HG03064 (cell line): ENCODE data around the gene STIP1.

ENCODE experiments used
- ATAC-seq: cut with Tn5 transposase; IDR thresholded peaks from one replicate; pipeline ENCODE4 v1.9.1; 2021; ENCODE audit warnings: low read depth; ENCODE audit not compliant: unreplicated experiment

Gene STIP1

DNA sequence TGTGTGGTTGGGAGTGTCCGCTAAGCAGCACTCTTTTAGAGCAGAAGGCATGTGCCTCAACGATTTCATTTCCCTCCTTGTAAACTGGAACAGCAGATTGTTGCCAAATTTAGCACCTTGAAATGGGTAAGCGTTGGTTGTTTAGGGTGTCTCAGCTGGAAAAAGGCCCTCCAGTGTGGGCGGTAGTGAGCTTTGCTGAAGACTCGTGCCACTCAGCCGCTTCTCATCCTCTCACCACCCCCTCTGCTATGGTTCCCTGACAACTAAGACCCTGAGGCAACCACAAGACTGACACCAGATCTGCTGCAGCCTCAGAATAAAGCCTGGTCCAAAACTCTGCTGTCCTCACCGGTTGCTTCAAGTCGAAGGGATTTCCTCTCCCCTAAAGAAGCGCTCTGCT, 10.7 kb downstream of the STIP1 start:
- ATAC-seq, result no peak

DNA sequence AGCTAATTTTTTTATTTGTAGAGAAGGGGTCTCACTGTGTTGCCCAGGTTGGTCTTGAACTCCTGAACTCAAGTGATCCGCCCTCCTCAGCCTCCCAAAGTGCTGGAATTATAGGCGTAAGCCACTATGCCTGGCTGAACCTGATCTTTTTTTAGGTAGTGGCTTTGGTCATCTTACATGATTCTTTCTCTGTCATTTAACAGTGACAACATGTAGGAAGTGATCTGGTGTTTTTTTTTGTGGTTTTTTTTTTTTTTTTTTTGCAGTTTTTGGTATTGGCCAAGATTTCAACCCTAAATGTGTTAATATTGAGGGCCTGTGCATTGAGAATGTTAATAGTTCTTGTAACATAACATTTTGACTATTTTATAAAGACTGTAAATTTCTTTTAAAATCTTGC, 12.5 kb downstream of the STIP1 start:
- ATAC-seq, result no peak

- ATAC-seq, result no peak
These were observed 15.6 kb downstream of the STIP1 start for GRCh38 chr11:64201543-64201942.

GRCh38 chr11:64202992-64203391, 17.0 kb downstream of the STIP1 start:
- no peak for ATAC-seq

GRCh38 chr11:64203421-64204079, 17.6 kb downstream of the STIP1 start:
- ATAC-seq, result no peak

GRCh38 chr11:64204080-64204440, 18.1 kb downstream of the STIP1 start:
- ATAC-seq, result no peak

GRCh38 chr11:64204464-64204989, 18.6 kb downstream of the STIP1 start:
- no peak for ATAC-seq

DNA sequence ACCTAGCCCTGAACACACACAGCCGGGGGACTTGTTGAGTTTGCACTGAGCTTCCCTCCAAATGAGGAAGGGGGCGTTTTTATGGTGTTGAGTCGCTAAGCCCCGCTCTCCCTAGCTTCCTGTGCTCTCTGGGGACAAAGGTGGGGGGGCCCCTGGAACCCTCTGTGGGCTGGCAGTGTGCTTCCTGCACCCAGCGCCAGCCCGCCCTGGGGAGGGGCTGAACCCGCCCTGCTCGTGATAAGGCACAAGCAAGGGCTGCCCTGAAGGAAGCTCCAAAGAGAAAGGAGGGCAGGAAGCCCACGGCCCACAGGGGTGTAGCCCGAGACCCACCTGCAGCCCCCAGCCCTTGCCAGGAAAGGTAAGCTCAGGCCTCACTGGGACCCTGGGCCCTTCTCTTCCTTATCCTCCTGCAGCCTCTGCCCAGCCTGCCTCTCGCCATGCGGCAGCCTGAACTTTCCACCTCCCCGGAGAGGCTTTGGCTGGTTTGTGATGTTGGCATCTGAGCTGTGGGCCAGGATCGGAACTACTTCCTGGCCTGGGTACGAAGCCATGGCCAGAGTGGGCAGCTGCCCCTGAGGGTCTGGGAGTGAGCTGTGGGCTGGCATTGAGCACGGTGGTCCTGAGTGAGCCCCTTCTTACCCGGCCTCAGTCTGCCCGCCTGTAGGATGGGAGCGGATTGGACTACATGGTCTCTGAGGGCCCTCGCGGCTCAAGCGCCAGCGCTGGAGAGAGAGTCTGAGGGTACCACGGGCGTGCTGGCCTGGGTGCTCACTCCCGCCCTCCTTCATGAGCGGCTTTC, 20.7 kb downstream of the STIP1 start, which contains the start of gene FERMT3:
Gene FERMT3, plus strand, starts transcription at position 265 of the 799 bp plus-strand sequence. CDS start 644 bp downstream, outside the sequence.
- no peak for ATAC-seq

DNA sequence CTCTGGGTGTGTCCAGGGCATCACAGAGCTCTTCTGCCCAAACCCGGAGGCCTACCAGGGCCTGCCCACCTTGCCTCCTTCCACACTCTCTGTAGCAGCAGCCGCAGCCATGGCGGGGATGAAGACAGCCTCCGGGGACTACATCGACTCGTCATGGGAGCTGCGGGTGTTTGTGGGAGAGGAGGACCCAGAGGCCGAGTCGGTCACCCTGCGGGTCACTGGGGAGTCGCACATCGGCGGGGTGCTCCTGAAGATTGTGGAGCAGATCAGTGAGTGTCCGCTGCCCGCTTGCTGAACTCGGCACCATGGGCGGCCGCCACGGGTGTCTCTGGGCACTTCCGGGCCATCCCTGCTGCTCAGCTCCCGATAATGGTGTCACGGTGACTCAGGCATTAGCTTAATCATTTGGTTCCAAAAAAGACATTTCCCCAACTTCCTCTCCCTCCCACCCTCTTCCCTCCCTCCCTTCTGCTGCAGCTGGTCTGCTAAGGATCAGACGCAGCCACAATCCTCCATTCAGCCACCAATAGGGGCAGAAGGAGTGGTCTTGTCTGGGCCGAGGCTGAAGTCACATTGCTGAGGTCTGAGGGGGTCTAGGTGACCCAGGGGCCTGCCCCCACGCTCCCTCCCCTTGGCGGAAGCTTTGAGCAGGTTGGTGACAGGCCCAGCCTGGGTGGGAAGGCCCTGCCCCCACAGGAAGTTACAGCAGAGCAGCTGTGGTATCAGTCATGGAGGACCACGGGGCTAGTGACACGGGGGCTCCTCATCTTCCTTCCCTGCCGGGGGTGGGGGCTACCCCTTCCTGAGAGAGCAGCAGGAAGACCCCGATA, 21.5 kb downstream of the STIP1 start:
- ATAC-seq, result peak; percentile 43

DNA sequence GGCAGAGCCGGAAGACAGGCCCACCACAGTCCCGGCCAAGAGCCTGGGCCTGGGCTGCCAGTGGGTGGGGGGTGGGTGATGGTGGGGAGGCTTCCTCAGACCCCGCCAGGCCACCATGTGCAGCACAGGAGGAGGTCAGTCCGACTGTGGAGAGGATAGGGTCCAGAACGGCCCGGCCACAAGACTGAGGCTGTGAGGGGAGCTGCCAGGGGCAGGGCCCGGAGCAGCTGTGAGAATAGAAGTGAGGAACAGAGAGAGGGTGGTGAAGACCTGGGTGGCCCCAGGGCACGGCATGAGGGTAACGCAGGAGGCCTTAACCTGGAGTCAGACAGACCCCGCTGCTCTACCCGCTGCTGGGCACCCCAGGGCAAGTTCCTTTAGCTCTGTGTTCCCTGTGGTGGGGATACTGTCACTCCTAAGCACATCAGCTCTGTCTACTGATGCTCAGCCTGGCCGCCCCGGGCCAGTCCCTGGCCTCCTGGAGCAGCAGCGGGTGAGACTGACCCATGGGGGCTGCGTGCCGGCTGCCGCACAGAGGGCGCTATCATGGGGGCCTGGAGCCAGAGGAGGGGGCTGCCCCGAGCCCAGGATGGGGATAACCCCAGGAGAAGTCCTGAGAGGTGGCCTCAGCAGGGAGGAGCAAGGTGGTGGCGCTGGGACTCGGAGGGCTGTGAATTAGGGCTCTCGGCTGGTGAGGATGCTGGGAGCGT, 22.3 kb downstream of the STIP1 start:
- no peak for ATAC-seq

DNA sequence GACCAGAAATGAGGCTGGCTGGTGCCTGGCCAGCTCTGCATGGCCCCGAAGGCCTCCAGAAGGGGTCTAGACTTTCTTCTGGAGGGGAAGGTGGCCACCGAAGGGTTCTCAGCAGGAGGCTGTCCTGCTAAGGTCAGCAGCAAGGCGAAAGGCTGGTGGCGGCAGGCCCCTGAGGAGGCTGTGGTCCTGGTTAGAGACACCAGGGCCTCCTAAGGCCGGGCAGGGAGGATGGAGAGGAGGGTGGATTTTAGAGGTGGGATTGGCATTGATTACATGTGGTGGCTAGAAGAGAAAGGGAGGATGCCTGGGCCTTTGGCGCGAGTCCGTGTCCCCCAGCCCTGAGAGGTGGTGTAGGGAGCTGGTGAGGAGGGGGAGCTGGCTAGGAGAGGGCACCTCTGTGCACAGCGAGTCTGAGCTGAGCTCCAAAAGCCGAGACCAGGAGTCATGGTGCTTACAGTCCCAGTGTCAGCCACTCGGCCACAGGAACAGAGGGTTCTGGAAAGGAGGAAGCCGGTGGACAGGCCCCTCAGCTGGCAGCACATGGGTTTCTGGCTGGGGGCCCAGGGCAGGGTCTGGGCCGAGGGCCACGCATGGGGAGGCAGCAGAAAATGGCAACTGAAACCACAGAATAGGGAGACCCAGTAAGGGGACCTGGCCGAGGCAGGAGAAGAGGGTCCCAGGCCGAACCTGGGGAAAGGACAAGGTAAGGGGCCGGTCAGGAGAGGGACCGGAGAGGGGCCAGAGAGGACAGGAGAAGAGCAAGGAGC, 23.0 kb downstream of the STIP1 start:
- ATAC-seq, result no peak

GRCh38 chr11:64209563-64209843, 23.5 kb downstream of the STIP1 start:
- ATAC-seq, result no peak

GRCh38 chr11:64210301-64211020, 24.5 kb downstream of the STIP1 start:
- no peak for ATAC-seq

GRCh38 chr11:64211181-64211872, 25.4 kb downstream of the STIP1 start:
- no peak for ATAC-seq

GRCh38 chr11:64216879-64217278, 30.9 kb downstream of the STIP1 start:
- no peak for ATAC-seq

- ATAC-seq, result no peak
These were observed 32.8 kb downstream of the STIP1 start for GRCh38 chr11:64218628-64219353.

GRCh38 chr11:64219354-64219684, 33.3 kb downstream of the STIP1 start:
- no peak for ATAC-seq

GRCh38 chr11:64219755-64220154, 33.8 kb downstream of the STIP1 start:
- ATAC-seq, result no peak
